IPS-NIHi7 (cell line): ENCODE measurements around the gene FMN2.
"Not testable (repeated sequence)": the region's sequence is repeated elsewhere in the genome, so short reads cannot be mapped to it uniquely, and the experiment has no call there.

Experiments used
- DNase-seq: peaks from one replicate; pipeline ENCODE4 v3.0.0; 2012; ENCODE audit warnings: mixed read lengths; ENCODE audit errors: extremely low spot score

The FMN2 gene

GRCh38 chr1:240254778-240255291 lies 163.2 kb downstream of the FMN2 start:
- DNase-seq = peak; percentile 27

DNA sequence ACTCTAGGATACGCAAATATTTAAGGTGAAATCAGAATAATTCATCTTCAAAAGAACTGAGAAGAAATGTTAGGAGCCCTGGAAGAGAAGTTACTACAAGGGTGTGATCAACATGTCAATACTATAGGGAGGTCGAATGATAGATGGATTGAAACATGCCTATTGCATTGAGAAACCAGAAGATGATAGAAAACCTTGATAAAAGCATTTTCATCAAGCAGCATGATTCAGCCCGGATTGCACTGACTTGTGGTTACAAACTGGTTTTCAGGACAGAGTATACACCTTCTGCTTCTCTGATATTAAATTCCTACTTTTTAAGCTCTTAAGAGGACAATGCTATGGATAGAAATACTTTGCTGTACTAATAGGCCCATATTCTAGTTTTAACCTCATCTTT lies 164.2 kb downstream of the FMN2 start:
- DNase-seq = no peak

DNA sequence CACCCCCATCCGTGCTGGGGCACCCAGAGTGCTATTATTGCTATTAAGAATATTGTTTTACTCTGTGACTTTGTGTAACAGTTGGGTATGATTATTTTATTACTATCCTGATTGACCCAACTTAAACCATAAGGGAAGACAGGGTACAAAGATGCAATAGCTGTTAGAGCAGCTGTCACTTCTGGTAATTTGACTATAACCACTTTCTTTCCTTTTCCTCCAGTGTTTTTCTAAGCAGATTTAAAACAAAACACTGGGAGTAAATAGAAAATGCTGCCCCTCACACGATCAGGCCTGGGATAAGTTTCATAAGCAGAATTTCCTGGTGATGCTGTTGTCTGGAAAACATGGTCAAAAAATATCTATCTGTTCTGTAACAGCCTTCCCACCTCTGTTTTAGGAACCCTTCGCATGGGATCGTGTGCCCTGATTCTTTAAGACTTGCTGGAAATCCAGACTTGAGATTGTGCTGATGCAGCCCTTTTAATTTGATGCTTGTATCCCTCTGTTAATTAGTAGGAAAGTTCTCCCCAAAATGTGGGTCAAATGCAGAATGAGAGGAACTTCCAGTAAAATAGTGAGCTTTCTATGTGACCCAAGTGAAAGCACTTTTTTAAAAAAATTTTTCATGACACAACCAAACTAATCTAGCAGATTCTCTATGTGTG lies 165.3 kb downstream of the FMN2 start:
- DNase-seq = no peak

DNA sequence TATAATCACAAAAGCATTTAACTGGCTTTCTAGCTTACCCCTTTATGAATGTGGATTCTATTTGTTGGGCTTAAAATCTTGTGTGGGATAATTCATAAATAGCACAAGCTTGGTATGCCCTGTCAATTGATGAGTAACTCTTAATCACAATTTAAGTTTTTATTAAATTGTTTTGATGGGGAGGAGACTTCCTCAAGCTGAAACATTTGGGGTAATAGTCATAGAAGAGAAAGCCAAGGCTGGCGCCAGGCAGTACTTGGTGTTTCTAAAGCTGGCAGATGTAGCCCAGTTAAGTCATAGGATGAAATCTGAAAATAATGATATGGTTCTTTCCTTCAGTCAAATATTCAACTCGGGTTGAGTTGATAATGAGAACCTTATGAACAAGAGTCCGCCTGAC lies 167.2 kb downstream of the FMN2 start:
- DNase-seq = no peak

DNA sequence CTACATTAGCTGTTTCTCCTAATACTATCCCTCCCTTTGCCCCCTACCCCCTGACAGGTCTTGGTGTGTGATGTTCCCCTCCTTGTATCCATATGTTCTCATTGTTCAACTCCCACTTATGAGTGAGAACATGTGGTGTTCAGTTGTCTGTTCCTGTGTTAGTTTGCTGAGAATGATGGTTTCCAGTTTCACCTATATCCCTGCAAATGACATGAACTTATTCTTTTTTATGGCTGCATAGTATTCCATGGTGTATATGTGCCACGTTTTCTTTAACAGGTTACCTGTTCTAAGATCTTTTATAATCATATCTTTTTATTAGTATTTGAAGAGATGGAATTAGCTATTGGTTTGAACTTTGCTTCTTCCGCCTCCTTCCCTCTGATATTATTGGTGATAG lies 172.8 kb downstream of the FMN2 start:
- not testable (repeated sequence) for DNase-seq

- DNase-seq = no peak
These were observed 179.4 kb downstream of the FMN2 start for GRCh38 chr1:240271081-240271480.

DNA sequence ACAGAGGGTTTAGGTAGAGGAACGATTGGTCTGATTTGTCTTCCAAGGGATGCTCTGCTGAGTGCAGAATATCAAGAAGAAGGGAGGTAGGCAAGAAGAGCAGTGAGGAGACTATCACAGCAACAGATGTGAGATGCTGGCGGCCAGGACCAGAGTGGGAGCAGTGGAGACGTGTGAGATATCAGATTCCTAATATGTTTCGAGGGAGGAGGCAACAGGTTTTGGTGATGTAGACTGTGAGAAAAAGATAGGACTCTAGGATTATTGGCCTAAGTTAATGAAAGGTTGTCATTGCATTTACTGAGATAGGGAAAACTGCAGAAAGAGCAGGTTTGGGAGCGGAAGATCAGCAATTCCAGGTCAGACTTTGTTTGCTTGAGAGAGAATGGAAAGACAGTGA lies 182.9 kb downstream of the FMN2 start:
- no peak for DNase-seq

DNA sequence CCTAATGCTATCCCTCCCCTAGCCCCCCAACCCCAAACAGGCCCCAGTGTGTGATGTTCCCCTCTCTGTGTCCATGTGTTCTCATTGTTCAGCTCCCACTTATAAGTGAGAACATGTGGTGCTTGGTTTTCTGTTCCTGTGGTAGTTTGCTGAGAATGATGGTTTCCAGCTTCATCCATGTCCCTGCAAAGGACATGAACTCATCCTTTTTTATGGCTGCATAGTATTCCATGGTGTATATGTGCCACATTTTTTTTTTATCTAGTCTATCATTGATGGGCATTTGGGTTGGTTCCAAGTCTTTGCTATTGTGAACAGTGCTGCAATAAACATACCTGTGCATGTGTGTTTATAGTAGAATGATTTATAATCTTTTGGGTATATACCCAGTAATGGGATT lies 183.5 kb downstream of the FMN2 start:
- not testable (repeated sequence) for DNase-seq

DNA sequence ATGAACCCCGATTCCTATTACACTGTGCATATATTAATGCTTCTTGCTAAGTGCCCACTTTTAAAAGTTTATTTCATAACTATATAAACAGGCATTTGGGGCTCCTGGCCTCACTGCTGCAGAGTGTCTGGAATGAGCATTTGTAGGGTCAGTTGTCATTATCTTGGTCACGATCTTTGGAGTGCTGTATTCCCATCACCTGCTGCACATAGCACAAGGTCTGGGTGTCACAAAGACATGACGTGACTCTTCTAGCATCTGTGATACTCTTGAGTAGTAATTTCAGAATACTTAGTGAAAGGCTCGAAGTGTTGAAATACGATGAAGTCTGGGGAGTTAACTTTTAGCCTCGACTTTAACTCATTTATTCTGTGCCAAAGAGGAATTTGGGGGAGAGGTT lies 186.4 kb downstream of the FMN2 start:
- no peak for DNase-seq

DNA sequence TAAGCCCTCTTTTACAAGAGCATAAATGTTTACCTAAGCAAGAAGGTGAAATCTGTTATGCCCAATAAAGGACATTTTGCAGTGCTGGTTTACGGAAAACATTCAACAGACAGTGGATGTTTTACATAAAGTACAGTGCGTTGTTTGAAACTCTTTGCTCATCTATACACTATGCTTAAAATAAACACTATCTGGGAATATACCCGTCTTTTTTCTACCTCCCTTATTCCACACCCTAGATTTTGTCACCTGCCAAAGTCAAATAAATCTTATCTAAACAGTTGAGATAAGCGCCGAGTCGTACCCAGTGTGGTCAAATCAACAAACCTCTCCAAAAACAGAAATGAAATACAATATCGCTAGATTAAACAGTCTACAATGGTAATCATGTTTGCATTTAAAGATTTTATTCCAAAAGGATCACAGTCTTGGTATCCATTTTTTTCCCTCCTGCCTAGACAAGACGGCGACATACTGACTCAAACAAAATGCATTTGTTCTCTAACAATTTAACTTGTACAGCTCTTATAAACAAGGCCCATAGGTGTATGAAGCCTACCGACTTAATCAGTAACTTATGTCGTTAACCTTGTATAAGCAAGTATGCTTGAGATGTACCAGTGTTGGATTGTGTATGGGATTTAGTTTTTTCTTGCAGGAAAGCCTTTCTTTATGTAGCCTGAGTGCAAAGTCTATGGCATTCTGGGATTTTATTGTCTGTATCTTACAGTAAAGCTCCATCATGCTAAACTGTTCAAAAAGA lies 189.1 kb downstream of the FMN2 start:
- no peak for DNase-seq

DNA sequence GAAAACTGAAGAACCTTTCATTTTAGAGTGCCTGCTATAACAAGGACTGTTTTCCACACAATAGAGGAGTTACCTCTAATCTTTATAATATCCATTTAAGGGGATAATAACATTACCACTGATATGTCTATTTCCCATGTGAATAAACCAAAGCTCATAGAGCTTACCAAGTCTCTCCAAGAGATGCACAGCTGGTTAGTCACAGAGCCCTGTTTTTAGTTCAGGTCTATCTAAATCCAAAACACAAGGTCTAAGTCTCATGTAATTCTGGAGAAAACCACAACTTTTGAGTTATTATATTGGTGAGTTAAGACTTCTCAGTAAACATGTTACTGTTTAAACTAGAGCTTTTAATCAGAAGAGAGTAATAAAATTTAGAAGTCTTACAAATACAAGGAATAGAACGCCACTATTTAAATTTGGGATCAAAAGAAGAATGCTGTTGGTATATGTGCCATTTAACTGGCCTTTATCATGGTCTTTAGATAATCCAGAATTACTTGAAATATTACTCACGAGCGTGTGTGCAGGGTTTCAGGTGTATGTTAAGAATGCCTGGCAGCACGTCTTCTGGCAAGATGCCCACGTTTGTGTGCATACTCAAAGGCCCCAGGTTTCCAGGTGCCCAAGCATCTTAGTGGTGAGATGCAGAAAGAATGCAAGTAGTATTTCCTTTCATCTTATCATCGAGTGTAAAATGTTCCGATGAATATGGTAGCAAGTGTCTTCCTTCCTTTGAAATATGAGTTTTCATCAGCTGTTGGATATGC lies 190.6 kb downstream of the FMN2 start:
- DNase-seq = no peak

DNA sequence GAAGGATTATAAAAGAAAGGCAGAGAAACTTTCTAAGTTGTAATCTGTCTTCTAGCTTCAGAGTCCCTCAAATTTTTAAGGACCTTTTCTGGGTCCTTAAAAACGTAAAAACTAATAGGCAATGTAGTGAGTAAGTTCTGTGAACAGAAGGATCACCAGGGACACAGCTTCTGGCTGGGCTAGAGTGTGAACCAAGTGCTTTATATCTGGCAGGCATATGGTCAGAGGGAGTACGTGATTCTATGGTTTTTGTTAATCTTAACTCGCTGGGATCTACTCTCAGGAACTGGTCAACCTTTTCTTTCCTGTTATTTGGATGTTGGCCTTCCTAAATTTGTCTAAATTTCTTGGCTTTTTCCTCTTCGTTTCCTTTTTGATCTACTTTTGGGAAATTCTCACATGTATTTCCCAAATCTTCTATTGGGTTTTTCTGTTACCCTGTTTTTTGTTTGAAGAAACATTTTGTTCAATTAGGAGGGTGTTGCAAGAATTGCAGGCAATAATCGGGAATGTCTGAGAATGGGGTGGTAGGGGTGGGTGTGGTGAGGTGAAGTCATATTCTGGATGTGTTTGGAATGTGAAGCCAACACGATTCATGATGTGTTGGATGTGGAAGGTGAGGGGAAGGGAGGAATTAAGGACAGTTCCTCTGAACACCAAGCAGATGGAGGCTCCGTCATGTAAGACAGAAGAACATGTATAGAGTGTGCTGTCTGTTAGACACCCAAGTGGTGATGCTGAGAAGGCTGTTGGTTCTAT lies 193.2 kb downstream of the FMN2 start:
- DNase-seq = no peak

- no peak for DNase-seq
These were observed 193.9 kb downstream of the FMN2 start for GRCh38 chr1:240285540-240285939.

DNA sequence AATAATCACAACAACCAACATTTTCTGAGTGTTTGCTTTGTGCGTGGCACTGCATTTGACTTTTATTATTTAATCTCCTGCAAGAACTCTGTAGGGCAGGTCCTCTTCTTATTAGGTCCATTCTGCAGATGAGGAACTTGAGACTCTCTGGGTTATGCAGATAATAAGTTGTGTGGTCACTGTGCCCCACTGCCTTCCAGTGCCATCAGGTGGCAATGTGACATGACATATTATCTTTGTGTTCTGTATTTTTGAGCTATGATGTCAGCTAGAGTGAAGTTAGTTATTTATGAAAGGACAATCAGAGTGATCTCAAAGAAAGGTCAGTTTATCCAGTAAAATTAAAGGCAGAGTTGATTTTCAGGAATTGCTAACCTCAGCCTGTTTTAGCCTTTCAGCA lies 196.0 kb downstream of the FMN2 start:
- DNase-seq = no peak

DNA sequence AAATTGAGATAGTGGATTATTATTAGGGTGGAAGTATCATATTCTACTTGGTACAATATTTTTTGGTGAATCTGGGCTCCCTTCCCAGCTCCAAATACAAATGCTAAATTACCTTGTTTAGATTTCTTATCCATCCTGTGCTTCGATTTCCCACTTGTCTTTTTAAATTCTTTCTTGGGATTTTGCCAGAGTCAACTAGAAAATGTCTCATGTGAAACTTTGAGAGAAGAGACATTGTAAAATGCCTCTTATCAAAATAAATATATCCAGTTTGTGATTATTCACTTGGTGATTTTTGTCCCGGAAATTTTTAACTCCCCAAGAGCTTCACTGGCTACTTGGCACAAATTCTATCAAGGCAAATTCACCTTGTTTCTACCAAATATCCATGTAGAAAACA lies 202.0 kb downstream of the FMN2 start:
- no peak for DNase-seq

DNA sequence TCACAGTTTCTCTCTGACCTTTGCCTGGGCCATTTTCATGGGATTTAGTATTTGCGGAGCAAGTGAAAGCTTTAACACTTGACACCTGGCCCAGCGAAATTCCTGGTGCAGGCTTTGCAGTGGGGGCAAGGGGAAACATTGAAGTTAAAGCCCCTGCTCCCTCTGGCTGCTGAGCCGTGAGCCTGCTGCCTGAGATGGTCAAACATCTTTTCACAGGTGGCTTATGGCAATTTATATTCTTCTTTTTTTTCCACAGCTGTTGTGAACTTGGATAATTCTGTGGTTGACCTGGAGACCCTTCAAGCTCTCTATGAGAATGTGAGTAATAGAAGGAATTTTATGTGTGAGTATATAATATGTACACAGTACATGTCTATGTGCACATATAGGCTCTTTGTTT lies 202.9 kb downstream of the FMN2 start:
- DNase-seq = peak; percentile 54

GRCh38 chr1:240295811-240296210 lies 204.1 kb downstream of the FMN2 start:
- no peak for DNase-seq

- DNase-seq = peak; percentile 15
These were observed 212.8 kb downstream of the FMN2 start for GRCh38 chr1:240304466-240304865.

DNA sequence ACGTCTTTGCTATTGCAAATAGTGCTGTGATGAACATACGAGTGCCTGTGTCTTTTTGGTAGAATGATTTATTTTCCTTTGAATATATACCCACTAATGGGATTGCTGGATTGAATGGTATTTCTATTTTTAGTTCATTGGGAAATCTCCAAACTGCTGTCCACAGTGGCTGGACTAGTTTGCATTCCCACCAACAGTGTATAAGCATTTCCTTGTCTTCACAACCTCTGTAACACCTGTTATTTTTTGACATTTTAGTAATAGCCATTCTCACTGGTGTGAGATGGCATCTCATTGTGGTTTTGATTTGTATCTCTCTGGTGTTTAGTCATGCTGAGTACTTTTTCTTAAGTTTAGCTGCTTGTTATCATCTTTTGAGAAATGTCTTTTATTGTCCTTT lies 215.0 kb downstream of the FMN2 start:
- DNase-seq = no peak

DNA sequence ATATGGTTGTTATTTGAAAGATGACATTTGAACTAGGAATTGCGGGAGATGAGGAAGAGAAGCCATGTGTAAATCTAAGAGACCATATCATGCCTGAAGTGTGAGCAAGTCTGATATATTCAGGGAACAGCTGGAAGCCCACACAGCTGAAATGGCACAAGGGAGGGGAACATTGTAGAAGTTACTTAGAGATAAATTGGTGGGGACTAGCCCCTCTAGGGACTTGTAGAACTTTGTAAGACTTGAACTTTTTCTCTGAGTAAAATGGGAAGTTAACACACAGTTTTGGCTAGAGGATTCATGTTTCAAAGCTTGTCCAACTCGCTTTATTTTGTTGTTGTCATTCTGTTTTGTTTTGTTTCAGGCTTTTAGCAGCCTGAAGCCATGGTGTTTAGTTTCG lies 216.4 kb downstream of the FMN2 start:
- no peak for DNase-seq

GRCh38 chr1:240309769-240310168 lies 218.1 kb downstream of the FMN2 start:
- DNase-seq = no peak
